DMS114 treated with DMSO at 0.1 percent for 48 hours (cell line): ENCODE results near the gene ASPDH.

Source experiments
- DNase-seq: peaks from one replicate; lab custom pipeline; 2025; ENCODE audit not compliant: unreplicated experiment; lab: John Stamatoyannopoulos, UW

The ASPDH gene

DNA sequence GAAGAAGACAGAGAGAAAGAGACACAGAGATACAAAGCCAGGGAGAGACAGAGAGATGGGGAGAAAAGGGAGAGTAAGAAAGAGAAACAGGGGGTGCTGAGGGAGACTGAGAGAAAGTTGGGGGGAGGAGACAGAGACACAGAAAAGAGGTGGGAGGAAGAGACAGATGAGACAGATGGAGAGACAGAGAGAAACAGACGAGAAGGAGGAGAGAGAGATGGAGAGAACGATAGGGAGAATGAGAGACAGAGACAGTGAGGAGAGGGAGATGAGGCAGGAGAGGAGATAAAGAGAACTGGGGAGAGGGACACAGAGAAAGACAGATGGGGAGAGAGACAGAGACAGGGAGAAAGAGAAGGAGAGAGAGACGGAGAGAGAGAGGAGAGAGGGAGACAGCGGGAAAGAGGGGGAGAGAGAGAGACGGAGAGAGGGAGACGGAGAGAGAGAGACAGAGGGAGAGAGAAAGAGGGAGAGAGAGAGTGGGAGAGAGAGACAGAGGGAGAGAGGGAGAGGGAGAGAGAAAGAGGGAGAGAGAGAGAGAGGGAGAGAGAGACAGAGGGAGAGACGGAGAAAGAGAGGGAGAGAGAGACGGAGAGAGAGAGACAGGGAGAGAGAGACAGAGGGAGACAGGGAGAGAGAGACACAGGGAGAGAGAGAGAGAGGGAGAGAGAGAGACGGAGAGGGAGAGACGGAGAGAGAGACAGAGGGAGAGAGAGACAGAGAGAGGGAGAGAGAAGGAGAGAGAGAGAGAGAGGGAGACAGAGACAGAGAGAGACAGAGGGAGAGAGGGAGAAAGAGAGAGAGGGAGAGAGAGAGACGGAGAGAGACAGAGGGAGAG, 15.3 kb downstream of the ASPDH start:
- DNase-seq, result no peak

DNA sequence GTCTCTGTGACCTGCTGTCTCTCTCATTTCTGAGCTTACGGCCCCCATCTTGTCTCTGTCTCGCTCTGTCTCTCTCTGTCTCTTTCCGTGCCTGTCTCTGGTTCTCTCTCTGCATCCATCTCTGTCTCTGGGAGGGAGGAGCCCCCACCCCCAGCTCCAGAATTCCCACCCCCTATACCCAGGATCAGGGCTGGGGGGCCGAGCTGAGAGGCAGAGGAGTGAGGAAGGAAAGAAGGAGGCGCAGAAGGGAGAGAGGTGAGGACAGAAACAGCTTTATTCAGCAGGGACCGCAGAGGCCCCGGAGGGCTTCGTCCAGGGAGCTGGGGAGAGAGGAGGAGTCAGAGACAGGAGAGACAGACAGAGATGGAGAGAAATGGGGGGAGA, 16.7 kb downstream of the ASPDH start:
- no peak for DNase-seq

DNA sequence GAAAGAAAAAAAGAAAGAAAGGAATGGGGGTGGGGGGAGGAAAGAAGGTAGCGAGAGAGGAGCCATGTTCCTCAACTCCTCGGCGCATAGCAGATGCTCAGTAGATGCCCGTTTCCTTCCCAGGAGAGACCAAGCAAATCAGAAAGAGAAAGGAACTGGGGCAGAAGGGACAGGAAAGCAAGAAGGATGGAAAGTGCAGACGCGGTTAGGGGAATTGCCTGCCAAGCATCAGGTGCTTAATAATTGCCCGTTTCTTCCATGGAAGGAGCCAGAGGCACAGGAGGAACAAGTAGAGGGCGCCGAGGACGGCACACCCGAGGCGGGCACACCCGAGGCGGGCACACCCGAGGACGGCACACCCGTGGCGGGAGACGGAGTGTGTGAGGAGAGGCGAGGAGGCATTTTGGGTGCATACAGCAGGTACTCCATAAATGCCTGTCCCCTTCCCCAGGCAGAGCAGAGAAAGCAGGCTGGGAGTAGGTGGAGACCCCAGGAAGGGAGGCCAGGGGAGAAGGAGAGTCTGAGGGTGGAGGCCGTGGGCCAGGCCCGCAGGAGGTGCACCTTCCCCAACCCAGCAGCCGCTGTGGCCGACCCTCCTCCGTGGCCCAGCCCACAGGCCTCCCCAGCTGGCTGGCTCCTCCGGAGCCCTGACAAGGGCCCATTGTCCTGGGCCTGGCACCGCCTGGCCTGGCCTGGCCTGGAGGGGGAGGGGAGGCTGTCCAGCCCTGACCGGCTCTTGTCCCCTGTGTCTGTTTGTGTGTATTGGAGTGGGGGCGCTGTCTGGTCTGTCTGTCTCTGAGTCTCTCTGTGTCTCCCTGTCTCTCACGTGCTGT, 17.3 kb downstream of the ASPDH start:
- DNase-seq, result no peak

DNA sequence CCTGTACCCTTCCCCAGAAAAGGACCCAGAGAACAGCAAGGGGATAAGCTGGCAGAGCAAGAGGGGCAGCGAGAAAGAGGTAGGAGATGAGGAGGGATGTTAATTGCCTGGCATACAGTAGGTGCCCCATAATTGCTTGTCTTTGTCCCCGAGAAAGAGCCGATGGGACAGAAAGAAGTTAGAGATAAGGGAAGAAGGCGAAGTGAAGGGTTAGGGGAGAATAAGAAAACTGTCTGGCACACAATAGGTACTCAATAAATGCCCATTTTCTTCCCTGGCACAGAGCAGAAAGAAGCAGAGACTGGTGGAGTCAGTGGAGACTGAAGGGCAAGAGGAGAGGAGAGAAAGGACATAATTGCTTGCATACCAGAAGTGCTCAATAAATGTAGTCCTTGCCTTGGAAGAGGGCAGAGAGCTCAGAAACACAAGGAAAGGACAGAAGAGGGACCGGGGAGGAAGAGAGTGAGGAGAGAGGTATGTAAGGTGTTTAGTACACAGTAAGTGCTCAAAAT, 18.6 kb downstream of the ASPDH start:
- DNase-seq, result no peak

DNA sequence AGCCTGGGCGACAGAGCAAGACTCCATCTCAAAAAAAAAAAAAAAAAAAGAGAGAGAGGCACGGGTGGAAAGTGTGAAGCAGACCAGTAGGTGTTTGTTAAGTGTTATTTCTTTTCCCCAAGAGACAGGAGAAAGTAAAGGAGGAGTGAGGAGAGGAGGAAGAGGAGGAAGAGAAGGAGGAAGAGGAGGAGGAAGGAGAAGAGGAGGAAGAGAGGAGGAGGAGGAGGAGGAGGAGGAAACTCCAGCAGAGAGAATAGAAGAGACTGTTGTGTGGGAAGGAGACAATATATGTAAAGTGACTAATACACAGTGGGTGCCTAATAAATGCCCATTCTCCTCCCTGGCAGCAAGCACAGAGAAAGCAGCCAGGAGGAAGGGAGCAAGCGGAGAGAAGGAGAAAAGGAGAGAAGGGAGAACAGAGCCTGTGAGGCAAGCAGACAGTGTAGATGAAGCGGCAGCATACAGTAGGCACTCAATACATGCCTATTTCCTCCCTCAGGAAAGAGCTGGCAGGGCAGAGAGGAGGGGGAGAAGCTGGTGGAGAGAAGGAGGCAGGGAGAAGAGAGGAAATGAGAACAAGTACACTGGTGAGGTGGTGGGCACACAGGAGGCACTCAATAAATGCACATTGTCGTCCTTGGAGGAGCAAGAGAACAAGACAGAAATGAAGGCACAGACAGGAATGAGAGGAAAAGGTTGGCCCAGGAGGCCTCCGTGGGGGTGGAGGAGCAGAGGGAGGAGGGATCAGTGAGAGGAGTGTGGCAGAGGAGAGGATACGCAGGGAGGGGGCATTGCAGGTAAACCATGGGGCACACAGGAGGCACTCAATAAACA, 19.3 kb downstream of the ASPDH start:
- DNase-seq, result no peak

DNA sequence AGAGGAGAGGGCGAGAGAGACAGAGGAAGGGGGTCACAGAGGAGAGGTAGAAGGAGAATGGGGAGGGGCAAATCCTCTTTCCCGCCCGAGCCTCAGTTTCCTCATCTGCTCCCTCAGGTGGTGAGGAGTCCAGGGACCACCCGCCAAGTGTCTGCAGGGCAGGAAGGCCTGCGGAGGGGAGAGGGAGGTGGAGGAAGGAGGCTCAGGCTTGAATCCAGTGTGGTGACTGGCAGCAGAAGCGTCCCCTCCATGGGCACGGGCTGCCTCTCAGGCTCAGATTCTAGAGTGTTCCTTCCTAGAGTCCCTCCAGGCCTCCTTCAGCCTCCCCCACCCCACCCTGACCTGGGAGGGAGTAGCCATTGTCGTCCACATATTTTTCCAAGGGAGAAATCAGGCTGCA, 20.5 kb downstream of the ASPDH start:
- no peak for DNase-seq

DNA sequence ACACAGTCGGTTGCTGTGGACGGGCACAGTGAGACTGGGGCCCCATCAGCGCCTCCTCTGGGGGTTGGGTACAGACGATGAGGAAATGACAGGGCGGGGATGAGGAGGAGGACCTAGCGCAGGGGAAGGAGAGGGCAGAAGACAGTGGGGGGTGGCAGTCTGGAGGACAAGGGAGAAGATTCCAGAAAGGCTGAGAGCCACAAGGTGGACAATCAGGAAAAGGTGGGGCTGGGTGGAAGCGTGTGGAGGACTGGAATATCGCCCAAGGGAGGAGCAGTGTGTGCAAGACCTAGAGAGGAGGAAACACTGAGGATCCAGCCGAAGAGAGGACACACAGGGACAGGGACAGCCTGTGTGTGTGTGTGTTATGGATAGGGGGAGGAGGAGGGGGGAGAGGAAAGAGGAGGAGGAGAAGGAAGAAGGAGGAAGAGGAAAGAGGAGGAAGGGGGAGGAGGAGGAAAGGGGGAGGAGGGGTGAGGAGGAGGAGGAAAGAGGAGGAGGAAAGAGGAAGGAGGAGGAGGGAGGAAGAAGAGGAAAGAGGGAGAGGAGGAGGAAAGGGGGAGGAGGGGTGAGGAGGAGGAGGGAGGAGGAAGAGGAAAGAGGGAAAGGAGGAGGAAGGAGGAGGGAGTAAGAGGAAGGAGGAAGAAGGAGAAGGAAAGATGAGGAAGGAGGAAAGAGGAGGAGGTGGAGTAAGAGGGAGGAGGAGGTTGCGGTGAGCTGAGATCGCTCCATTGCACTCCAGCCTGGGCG, 21.2 kb downstream of the ASPDH start:
- DNase-seq, result no peak

DNA sequence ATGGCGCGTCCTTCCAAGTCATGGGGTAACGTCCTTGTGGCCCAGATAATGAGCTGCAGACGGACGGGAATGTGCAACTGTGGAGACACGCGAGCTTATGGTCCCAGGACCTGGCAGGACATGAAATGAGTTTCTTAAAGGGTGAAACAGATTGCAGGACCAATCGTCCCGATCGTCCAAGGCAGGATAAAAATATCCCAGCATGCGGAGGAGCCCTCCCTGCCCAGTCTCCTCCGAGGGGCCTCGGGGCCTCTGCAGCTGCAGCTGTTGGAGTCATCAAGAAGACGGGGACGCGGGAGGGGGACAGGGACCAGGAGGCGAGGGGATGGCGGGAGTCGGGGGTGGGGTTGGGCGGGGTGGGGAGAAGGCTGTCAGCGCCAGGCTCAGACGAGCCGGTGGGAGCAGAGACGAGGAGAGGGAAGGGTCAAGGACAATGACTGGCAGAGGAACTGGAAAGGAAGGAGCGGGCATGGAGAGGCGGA, 22.7 kb downstream of the ASPDH start:
- no peak for DNase-seq

DNA sequence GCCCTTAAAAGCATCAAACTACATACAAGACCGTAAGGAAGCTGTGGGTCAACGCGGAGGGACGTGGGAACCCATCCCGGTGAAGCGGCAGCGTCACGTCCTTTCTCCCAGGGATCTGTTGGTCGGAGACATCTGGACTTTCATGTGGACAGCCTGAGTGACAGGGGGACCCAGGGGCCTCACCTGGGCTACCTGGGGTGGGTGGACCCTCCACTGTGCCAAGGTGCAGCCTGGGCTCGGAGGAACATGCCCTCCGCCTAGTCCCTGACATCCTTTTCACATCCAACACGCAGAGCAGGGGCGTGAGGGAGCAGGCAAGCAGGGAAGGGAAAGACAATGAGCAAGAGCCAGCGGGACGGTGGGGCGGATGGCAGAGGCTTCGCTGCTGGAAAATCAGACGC, 23.3 kb downstream of the ASPDH start:
- DNase-seq, result no peak

DNA sequence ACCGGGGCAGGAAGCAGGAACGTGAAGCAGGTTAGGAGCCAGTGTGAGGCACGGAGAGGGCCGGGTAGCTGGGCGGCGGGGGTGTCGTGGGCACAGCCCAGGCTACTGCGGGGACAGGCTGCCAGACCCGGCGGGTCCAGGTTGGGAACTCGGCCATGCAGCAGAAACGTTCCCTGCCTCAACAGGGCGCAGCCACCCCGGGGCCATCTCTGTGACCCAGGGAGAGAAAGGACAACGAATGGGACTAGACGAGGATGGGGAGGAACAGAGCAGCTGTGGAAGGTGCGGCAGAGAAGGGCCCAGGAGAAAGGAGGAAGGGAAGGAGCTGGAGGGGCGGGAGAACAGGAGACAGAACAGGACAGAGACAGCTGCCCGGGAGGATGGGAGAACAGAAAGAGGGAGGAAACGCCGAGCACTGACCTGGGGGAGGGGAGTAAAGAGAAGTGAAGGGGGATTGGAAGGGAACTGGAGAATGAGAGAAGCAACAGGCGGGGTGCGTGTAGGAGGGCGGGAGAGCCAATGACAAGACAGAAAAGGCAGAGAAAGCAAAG, 24.2 kb downstream of the ASPDH start:
- DNase-seq, result no peak

DNA sequence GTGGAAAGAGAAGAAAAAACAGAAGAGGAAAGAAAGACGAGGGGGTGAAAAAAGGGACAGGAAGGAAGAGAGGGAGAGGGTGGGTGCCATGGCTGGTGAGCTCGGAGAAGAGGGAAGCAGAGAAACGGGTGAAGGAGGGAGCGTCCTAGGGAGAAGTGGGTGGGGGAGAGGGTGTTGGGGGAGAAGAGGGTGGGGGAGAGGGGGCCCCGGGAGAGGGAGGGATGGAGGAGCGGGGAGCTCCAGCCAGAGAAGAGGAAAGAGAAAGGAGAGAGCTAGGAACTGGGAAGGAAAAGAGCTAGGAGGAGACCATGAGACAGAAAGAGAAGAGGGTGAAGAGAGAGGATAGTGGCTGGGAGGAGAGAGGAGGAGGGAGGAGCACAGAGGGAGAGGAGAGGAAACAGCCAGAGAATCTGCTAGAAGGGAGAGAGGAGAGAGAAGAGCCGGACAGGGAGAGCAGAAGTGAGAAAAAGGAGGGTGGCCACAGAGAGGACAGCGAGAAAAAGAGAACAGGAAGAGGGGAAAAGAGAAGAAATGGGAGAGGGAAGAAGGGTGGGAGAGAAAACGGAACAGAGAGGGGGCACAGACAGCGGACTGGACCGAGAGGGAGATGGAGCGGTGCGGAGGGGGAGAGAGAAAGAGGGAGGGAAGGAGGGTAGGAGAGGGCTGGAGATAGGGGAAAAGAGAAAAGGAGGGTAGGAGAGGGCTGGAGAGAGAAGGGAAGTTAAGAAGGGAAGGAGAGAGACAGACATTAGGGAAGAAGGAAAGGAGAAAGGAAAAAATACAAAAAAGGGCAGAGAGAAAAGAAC, 25.1 kb downstream of the ASPDH start:
- no peak for DNase-seq

DNA sequence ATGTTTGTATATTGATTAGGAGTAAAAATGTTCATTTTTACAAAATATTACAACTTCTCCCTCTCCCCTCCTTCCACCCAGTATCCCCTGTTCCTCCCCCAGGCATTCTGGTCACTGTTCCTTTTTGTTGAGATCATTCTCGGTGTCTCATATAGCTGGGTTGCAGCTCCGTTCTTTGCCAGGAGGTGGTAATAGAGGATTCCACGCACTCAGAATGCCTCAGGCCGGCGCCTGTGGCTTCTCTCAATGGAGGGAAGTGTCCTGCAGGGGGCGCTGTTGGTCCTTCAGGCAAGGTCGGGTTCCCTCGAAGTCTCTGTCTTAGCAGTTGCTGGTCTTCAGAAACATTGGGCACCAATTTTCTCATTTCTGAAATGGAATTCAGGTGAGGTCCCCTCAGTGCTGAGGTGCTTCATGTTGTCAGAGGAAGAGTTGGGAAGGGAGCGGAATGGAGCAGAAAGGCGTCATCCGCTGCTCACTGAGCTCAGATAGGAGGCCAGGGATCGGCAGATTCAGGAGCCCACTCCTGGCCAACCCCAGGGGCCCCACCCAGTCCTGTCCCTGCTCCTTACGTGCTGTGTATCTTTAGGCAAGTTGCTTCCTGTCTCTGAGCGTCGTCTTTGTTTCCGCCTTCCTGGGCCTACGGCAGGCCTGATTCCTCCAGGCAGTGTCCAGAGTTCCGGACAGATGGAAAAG, 26.7 kb downstream of the ASPDH start:
- DNase-seq, result no peak

DNA sequence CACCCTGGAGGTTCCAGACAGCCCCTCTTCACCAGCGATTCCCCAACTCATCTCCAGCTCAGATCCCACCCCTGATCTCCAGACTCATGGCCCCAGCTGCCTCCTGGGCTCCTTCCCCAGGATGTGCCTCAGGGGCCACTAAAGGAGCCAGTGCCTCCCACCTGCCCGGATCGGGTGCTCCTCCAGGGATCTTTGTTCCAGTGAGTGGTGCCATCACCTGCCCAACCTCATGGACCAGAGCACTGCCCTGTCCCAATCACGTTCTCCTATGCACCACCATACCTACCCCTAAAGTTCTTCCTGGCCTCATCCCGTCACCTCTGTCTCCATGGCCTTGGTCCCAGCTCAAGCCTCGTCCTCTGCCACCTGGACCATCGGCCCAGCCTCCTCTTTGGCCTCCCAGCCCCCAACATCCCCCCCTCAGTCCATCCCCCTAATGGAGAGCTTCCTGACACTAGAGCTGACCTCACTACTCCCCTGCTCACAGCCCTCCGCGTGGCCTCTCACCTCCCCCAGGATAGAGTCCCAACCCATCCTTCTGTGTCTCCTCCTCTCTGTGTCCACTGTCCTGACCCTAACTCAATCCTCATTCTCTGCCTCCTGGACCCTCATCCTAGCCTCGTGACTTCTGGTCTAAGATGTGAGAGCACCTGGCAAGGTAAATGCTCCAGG, 28.3 kb downstream of the ASPDH start:
- DNase-seq, result no peak

DNA sequence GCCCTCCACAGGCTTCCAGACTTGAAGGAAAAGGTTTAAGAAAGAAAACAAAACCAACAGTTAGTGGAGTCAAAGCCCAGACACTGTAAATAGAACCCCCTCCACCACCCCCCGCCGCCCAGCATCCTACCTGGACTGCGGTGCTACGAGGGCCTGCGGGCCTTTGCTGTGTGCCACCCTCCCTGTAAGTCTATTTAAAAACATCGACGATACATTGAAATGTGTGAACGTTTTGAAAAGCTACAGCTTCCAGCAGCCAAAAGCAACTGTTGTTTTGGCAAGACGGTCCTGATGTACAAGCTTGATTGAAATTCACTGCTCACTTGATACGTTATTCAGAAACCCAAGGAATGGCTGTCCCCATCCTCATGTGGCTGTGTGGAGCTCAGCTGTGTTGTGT, 30.8 kb downstream of the ASPDH start:
- DNase-seq, result no peak

DNA sequence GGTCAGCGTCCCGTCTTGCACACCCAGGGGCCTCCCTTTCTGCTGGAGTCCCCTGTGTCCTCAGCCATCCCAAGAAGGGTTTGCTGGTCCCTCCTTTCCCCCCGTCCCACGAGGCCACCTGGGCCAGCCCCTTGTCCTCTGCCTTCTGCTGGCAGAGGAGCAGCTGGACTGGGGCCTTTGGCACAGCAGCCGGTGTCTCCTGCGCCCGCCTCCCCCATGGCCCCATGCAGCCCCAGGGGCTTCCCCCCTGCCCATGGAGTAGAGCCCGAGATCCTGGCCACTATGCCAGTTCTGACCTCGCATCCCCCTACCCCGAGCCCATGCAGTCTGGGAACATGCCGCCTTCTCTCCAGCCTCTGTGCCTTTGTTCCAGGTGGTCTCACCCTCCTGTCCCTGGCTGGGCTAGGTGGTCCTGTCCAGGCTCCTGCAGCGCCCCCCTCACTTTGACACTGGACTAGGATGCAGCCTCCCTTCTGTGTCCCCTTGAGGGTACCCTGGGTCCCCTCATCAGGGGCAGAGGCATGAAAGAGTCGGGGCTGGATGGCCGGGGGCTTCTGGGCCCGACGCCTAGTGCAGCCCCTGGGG, 31.4 kb downstream of the ASPDH start:
- no peak for DNase-seq

DNA sequence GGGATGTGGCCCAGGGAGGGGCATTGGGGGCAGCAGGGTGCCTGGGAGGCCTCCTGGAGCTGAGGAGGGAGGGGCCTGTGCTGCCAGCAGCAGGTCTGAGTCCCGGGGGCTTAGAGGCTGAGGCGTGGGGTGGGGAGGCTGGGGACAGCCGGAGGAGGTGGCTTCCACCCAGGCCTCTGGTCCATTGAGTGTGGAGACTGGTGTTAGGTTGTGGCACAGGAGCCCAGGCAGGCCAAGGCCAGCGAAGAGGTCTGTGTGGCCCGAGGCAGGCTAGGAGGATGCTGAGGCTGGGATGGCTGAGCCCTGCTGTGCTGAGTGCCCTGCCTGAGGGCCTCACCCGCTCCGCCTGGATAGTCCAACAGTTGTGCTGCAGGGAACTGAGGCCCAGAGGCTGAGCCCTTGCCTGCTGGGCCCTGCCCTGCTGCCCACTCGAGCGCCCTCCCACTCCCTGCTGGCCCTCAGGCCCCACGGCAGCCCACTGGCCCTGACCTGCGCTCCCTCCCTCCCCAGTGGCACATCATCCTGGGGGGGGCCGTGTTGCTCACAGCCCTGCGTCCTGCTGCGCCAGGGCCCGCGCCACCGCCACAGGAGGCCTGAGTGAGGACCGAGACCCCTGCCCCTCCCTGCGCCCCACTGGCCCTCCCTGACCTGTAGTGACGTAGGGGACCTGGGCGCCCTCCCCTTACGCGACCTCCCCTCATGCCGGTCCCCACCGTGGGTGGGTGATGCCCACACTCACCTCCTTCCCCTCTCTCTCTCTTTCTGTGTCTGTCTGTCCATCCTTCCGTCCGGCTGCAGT, 32.2 kb downstream of the ASPDH start:
- DNase-seq, result no peak
